Retinal pigment epithelial cell (primary cell): Measurements from ENCODE around the gene KRT84.

Source experiments
- DNase-seq: peaks from one replicate; pipeline ENCODE4 v3.0.0-alpha.2; 2010; ENCODE audit warnings: low read depth
- H3K4me3 ChIP-seq: 2 replicates; pipeline ENCODE4 v1.5.1; 2011; ENCODE audit warnings: mild to moderate bottlenecking, low read length, control low read depth, moderate library complexity
- TF ChIP-seq, protein P1 (sequence below): conservative IDR thresholded peaks from 2 replicates; pipeline ENCODE4 v1.5.1; 2011; ENCODE audit warnings: low read depth, low read length, control low read depth, inconsistent platforms

KRT84 gene

GRCh38 chr12:52364901-52365489 is 20.5 kb downstream of the KRT84 start:
- DNase-seq, result no peak
- no peak overlapping the region for H3K4me3 ChIP-seq
- TF ChIP-seq, protein P1, sequence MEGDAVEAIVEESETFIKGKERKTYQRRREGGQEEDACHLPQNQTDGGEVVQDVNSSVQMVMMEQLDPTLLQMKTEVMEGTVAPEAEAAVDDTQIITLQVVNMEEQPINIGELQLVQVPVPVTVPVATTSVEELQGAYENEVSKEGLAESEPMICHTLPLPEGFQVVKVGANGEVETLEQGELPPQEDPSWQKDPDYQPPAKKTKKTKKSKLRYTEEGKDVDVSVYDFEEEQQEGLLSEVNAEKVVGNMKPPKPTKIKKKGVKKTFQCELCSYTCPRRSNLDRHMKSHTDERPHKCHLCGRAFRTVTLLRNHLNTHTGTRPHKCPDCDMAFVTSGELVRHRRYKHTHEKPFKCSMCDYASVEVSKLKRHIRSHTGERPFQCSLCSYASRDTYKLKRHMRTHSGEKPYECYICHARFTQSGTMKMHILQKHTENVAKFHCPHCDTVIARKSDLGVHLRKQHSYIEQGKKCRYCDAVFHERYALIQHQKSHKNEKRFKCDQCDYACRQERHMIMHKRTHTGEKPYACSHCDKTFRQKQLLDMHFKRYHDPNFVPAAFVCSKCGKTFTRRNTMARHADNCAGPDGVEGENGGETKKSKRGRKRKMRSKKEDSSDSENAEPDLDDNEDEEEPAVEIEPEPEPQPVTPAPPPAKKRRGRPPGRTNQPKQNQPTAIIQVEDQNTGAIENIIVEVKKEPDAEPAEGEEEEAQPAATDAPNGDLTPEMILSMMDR, result no peak

GRCh38 chr12:52364061-52364460 is 21.4 kb downstream of the KRT84 start:
- no peak overlapping the region for H3K4me3 ChIP-seq
- DNase-seq, result no peak
- TF ChIP-seq, protein P1, result no peak

DNA sequence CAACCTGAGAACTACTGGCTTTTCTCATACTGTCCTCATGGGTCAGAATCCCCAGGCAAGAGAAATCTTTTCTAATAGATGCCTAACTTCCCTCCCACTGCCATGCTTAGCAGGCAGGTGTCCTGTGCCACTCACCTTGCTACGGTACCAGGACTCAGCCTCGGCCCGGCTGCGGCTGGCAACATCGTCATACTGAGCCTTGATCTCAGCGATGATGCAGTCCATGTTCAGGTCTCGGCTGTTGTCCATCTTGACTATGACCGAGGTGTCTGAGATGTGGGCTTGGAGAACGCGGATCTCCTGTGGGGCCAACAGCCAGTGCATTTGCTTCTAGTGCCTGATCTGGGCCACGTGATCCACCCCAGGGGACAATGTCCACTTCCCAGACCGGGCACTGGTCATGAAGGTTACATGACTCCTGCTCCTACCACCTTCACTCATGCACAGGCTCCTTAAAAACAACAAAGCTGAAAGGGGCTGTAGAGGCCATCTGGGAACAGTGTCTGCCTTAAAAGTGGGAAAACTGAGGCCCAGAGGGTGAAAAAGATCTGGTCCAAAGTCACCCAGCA is 22.3 kb downstream of the KRT84 start:
- H3K4me3 ChIP-seq, result no peak overlapping the region
- TF ChIP-seq, protein P1, result no peak
- DNase-seq, result no peak

- no peak overlapping the region for H3K4me3 ChIP-seq
- TF ChIP-seq, protein P1, result peak; percentile 39
- DNase-seq, result no peak
Measured at GRCh38 chr12:52362118-52362726, 23.2 kb downstream of the KRT84 start.

- TF ChIP-seq, protein P1, result no peak
- no peak for DNase-seq
- no peak overlapping the region for H3K4me3 ChIP-seq
Measured at GRCh38 chr12:52361553-52361952, 23.9 kb downstream of the KRT84 start.

DNA sequence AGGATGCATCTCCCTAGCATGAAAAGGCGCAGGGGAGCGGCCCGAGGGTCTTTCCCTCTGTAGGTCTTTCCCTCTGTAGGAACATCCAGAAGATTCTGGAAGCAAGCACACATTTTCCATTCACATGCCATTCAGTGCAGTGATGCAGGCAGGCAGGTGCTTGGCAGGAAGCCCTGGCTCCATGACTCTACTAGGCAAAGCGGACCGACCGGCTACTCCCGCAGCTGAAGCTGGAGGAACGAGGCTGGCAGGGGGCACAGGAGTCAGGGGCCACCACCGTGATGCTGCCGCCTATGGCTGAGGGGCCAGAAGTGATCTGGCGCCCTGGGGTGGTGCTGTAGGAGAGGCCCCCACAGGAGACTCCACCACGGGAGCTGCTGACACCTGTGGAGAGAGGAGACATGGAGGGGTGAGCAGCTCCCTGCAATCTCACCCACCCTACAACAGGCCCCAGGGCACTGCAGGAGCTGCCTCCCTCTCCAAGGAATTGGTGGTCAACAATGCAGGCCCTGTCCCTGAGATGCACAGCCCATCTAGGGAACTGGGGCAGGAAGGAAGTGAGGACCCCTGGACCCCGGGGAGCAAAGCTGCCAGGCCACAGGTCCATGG is 24.7 kb downstream of the KRT84 start:
- TF ChIP-seq, protein P1, result no peak
- H3K4me3 ChIP-seq, result no peak overlapping the region
- DNase-seq, result no peak
